ENCODE results near the gene RXRB.

Gene RXRB

GRCh38 chr6:33197431-33198048 is 2.9 kb downstream of the RXRB start:
- H3K4me3 ChIP-seq (ENCODE audit: low read depth, low read length): no peak overlapping the region
- peaks cover 31% of the 10 kb centered on the region for H3K79me2 ChIP-seq (ENCODE audit: control insufficient read depth, insufficient read depth, low read length, unreplicated experiment)
- H3K27me3 ChIP-seq (ENCODE audit: insufficient read depth, low read length): peaks cover 5% of the 10 kb centered on the region
- H3K4me1 ChIP-seq (ENCODE audit: control insufficient read depth, insufficient read depth, low read length, unreplicated experiment): peaks cover 26% of the 10 kb centered on the region
- H2AFZ ChIP-seq (ENCODE audit: low read length, unreplicated experiment): no peak overlapping the region
- H3K27ac ChIP-seq (ENCODE audit: low read depth, low read length): no peak overlapping the region
- peaks cover 25% of the 10 kb centered on the region; the same call in 1 of the 2 replicates for H3K36me3 ChIP-seq (ENCODE audit: insufficient read depth, low read length)

- Histone ChIP-seq H3K4me3 (ENCODE audit: low read depth, low read length) (no peak overlapping the region), H3K79me2 (ENCODE audit: control insufficient read depth, insufficient read depth, low read length, unreplicated experiment) (peaks cover 13% of the 10 kb centered on the region), H3K27ac (ENCODE audit: low read depth, low read length) (no peak overlapping the region), H3K36me3 (ENCODE audit: insufficient read depth, low read length) (peaks cover 16% of the 10 kb centered on the region; the same call in 1 of the 2 replicates), H2AFZ (ENCODE audit: low read length, unreplicated experiment) (no peak overlapping the region), H3K4me1 (ENCODE audit: control insufficient read depth, insufficient read depth, low read length, unreplicated experiment) (peaks cover 22% of the 10 kb centered on the region), H3K27me3 (ENCODE audit: insufficient read depth, low read length) (peaks cover 23% of the 10 kb centered on the region)
Measured at GRCh38 chr6:33195304-33196165, 4.9 kb downstream of the RXRB start.

GRCh38 chr6:33194431-33194979 is 6.0 kb downstream of the RXRB start:
- peaks cover 22% of the 10 kb centered on the region for H3K4me1 ChIP-seq (ENCODE audit: control insufficient read depth, insufficient read depth, low read length, unreplicated experiment)
- peaks cover 16% of the 10 kb centered on the region; the same call in 1 of the 2 replicates for H3K36me3 ChIP-seq (ENCODE audit: insufficient read depth, low read length)
- peaks cover 24% of the 10 kb centered on the region for H3K27me3 ChIP-seq (ENCODE audit: insufficient read depth, low read length)
- no peak overlapping the region for H3K4me3 ChIP-seq (ENCODE audit: low read depth, low read length)
- peaks cover 8% of the 10 kb centered on the region for H3K79me2 ChIP-seq (ENCODE audit: control insufficient read depth, insufficient read depth, low read length, unreplicated experiment)
- H3K27ac ChIP-seq (ENCODE audit: low read depth, low read length): no peak overlapping the region
- no peak overlapping the region for H2AFZ ChIP-seq (ENCODE audit: low read length, unreplicated experiment)

- Histone ChIP-seq H2AFZ (ENCODE audit: low read length, unreplicated experiment) (no peak overlapping the region), H3K27ac (ENCODE audit: low read depth, low read length) (no peak overlapping the region), H3K79me2 (ENCODE audit: control insufficient read depth, insufficient read depth, low read length, unreplicated experiment) (no peaks in the 10 kb centered on the region), H3K4me1 (ENCODE audit: control insufficient read depth, insufficient read depth, low read length, unreplicated experiment) (peaks cover 18% of the 10 kb centered on the region), H3K36me3 (ENCODE audit: insufficient read depth, low read length) (peaks cover 16% of the 10 kb centered on the region; the same call in 1 of the 2 replicates), H3K4me3 (ENCODE audit: low read depth, low read length) (no peak overlapping the region), H3K27me3 (ENCODE audit: insufficient read depth, low read length) (peaks cover 24% of the 10 kb centered on the region)
Measured at GRCh38 chr6:33193619-33194018, 6.8 kb downstream of the RXRB start.

- Histone ChIP-seq H3K4me3 (ENCODE audit: low read depth, low read length) (peak overlapping the region; percentile 47; the same call in 1 of the 2 replicates), H3K36me3 (ENCODE audit: insufficient read depth, low read length) (peaks cover 16% of the 10 kb centered on the region; the same call in 1 of the 2 replicates), H3K27ac (ENCODE audit: low read depth, low read length) (no peak overlapping the region), H2AFZ (ENCODE audit: low read length, unreplicated experiment) (no peak overlapping the region), H3K27me3 (ENCODE audit: insufficient read depth, low read length) (peaks cover 24% of the 10 kb centered on the region), H3K79me2 (ENCODE audit: control insufficient read depth, insufficient read depth, low read length, unreplicated experiment) (no peaks in the 10 kb centered on the region), H3K4me1 (ENCODE audit: control insufficient read depth, insufficient read depth, low read length, unreplicated experiment) (peaks cover 12% of the 10 kb centered on the region)
Measured at GRCh38 chr6:33192671-33193602, 7.5 kb downstream of the RXRB start.

- Histone ChIP-seq H3K79me2 (ENCODE audit: control insufficient read depth, insufficient read depth, low read length, unreplicated experiment) (no peaks in the 10 kb centered on the region), H3K4me3 (ENCODE audit: low read depth, low read length) (peak within 1 kb of the TSS; percentile 47; the same call in 1 of the 2 replicates), H3K36me3 (ENCODE audit: insufficient read depth, low read length) (peaks cover 16% of the 10 kb centered on the region; the same call in 1 of the 2 replicates), H3K27me3 (ENCODE audit: insufficient read depth, low read length) (peaks cover 24% of the 10 kb centered on the region), H3K27ac (ENCODE audit: low read depth, low read length) (no peak within 1 kb of the TSS), H2AFZ (ENCODE audit: low read length, unreplicated experiment) (no peak within 1 kb of the TSS), H3K4me1 (ENCODE audit: control insufficient read depth, insufficient read depth, low read length, unreplicated experiment) (peaks cover 8% of the 10 kb centered on the region)
Measured at GRCh38 chr6:33192105-33192646, 8.3 kb downstream of the RXRB start, which contains the start of gene COL11A2. Gene COL11A2 (minus strand): TSS chr6:33192467. CDS start chr6:33192240, 227 bp downstream.

- H3K27ac ChIP-seq (ENCODE audit: low read depth, low read length): no peak overlapping the region
- no peak overlapping the region for H2AFZ ChIP-seq (ENCODE audit: low read length, unreplicated experiment)
- peaks cover 16% of the 10 kb centered on the region; the same call in 1 of the 2 replicates for H3K36me3 ChIP-seq (ENCODE audit: insufficient read depth, low read length)
- H3K27me3 ChIP-seq (ENCODE audit: insufficient read depth, low read length): peaks cover 24% of the 10 kb centered on the region
- H3K4me3 ChIP-seq (ENCODE audit: low read depth, low read length): no peak overlapping the region
- H3K4me1 ChIP-seq (ENCODE audit: control insufficient read depth, insufficient read depth, low read length, unreplicated experiment): peaks cover 8% of the 10 kb centered on the region
- no peaks in the 10 kb centered on the region for H3K79me2 ChIP-seq (ENCODE audit: control insufficient read depth, insufficient read depth, low read length, unreplicated experiment)
Measured at GRCh38 chr6:33191383-33192104, 8.9 kb downstream of the RXRB start.

- Histone ChIP-seq H3K4me1 (ENCODE audit: control insufficient read depth, insufficient read depth, low read length, unreplicated experiment) (peaks cover 8% of the 10 kb centered on the region), H3K27ac (ENCODE audit: low read depth, low read length) (no peak overlapping the region), H3K4me3 (ENCODE audit: low read depth, low read length) (no peak overlapping the region), H3K36me3 (ENCODE audit: insufficient read depth, low read length) (peaks cover 13% of the 10 kb centered on the region; the same call in 1 of the 2 replicates), H3K27me3 (ENCODE audit: insufficient read depth, low read length) (peaks cover 24% of the 10 kb centered on the region), H2AFZ (ENCODE audit: low read length, unreplicated experiment) (no peak overlapping the region), H3K79me2 (ENCODE audit: control insufficient read depth, insufficient read depth, low read length, unreplicated experiment) (no peaks in the 10 kb centered on the region)
Measured at GRCh38 chr6:33190504-33191107, 9.9 kb downstream of the RXRB start.
